Testis (tissue), 3 donors: Measurements from ENCODE around the gene TOLLIP. TPM values are rescaled to one million over a fixed set of nuclear protein-coding genes. Genes with fewer than 3 reads are reported as not detected.

Experiments used
- DNase-seq: peaks from one replicate; pipeline ENCODE4 v3.0.0-alpha.2; 2019
- H3K27ac ChIP-seq, 2 donors: fragments of 200-600 bp; sonication (generic); one replicate each; pipeline ENCODE4 v1.5.1; 2019
- H3K27me3 ChIP-seq: fragments of 200-600 bp; sonication (generic); one replicate; pipeline ENCODE4 v1.5.1; 2019
- H3K36me3 ChIP-seq: fragments of 200-600 bp; sonication (generic); one replicate; pipeline ENCODE4 v1.5.1; 2017; ENCODE audit warnings: low read depth; ENCODE audit errors: missing control alignments
- H3K4me1 ChIP-seq: fragments of 200-600 bp; sonication (generic); one replicate; pipeline ENCODE4 v1.5.1; 2019
- H3K4me3 ChIP-seq, 2 donors: fragments of 200-600 bp; sonication (generic); one replicate each; pipeline ENCODE4 v1.5.1; 2017 to 2019
- H3K9me3 ChIP-seq: fragments of 200-600 bp; sonication (generic); one replicate; pipeline ENCODE4 v1.5.1; 2017
- CTCF ChIP-seq, 3 experiments: fragments of 450-650 bp in 2 of 3; fragments of 200-600 bp in 1 of 3; sonication (generic) in 1 of 3; IDR thresholded peaks; one replicate each; pipeline ENCODE4 v1.5.1; 2016 to 2019; ENCODE audit warnings: antibody characterized with exemption in 3 of 3, mild to moderate bottlenecking in 2 of 3, moderate library complexity in 1 of 3
- POLR2A ChIP-seq: fragments of 450-650 bp; IDR thresholded peaks from one replicate; pipeline ENCODE4 v1.6.1; 2017; ENCODE audit warnings: antibody characterized with exemption, mild to moderate bottlenecking, moderate library complexity
- WGBS, 2 donors: methylation state at CpG; one replicate each; pipeline ENCODE4 v1.1.5; 2018; 5-methylcytosine and 5-hydroxymethylcytosine counted together
- intact Hi-C: fragments of 100-400 bp; cut with DNase I; formaldehyde crosslinking; loops from one replicate; pipeline ENCODE4 v1.15.1; 2023; ENCODE audit warnings: low total_unique reads
- polyA plus RNA-seq: library from polyadenylated mRNA; stranded (reverse); fragments of 350-450 nt; fragmentation: Illumina TruSeq; extraction: RNeasy Lipid Tissue Mini Kit (QIAGEN cat#74804); gene quantifications from one replicate; pipeline ENCODE4 v1.2.3, GENCODE V29; 2014; ENCODE audit warnings: low read depth, low replicate concordance; ENCODE audit not compliant: insufficient read depth
- total RNA-seq, 2 donors: library from RNA; depleted of rRNA; stranded (reverse); fragments of >200 nt; gene quantifications; one replicate each; pipeline ENCODE4 v1.2.3, GENCODE V29; 2016

TOLLIP gene
- total and polyA plus RNA-seq, 3 donors from 2014 or later: 185 to 220 (median 197) TPM

DNA sequence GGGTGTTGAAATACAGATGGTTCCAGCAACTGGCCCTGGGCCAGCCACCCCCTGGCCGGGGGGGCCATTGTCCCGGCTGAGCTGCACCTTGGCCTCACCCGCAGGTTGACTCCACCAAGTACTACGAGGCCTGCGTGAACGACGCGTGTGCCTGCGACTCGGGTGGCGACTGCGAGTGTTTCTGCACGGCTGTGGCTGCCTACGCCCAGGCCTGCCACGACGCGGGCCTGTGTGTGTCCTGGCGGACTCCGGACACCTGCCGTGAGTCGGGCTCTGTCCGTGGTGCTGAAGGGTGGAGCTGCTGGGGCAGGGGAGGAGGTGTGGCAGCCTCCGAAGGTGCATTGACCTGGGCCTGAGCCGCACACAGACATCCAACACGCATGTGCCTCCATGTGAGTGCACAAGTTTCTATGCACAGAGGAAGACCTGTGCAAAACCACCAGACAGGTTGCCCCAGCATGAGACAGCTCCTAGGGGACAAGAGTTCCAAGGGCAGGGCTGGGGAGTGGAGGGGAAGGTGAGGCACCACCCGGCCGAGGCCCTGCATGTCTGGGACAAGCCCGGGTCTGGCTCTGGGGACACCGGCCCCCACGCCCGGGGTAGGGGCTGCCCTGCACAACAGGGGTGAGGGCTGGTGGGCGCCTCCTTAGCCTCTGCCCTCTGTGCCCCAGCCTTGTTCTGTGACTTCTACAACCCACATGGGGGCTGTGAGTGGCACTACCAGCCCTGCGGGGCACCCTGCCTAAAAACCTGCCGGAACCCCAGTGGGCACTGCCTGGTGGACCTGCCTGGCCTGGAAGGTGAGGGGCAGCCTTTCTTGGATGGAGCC, 70.5 kb downstream of the TOLLIP start:
- Histone ChIP-seq H3K9me3 (no peaks in the 10 kb centered on the region), H3K27ac (no peak overlapping the region), H3K4me3 (no peak overlapping the region), H3K27me3 (no peaks in the 10 kb centered on the region), H3K36me3 (no peaks in the 10 kb centered on the region), H3K4me1 (no peaks in the 10 kb centered on the region)
- no peak for DNase-seq
- TF ChIP-seq POLR2A (no peak), CTCF (IDR thresholded peaks at IDR 0.05) (no peak)
- 69 to 81% methylated on average over 16 to 34 of the region's 34 CpGs for WGBS, 2 donors
- intact Hi-C loops: no loop called here

DNA sequence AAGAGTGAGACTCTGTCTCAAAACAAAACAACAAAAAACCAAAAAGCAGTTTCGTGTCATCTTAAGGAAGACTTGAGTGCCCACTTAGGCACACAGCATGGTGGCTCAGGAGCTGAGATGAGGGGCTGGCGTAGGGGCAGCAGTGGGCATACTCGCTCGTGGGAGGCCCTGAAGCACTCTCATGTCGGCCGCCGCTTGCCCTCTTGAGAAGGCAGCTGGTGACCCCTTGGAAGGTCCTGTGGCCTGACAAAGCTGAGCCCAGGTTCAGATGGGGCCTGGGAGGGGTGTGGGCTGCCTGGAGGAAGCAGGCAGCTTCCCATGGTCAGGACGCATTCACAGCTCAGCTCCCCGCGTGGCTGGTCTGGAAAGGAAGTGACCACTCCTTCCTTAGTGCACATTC, 71.6 kb downstream of the TOLLIP start:
- Histone ChIP-seq H3K4me1 (no peaks in the 10 kb centered on the region), H3K27ac (no peak overlapping the region), H3K4me3 (no peak overlapping the region), H3K36me3 (no peaks in the 10 kb centered on the region), H3K9me3 (no peaks in the 10 kb centered on the region), H3K27me3 (no peaks in the 10 kb centered on the region)
- 87 to 94% methylated on average over 5 to 10 of the region's 10 CpGs for WGBS, 2 donors
- intact Hi-C loops: no loop called here
- no peak for DNase-seq
- TF ChIP-seq POLR2A (no peak), CTCF (IDR thresholded peaks at IDR 0.05) (no peak)

- intact Hi-C loops: no loop called here
- DNase-seq: no peak
- no peak overlapping the region for H3K27ac ChIP-seq
- H3K4me1 ChIP-seq: no peaks in the 10 kb centered on the region
- no peaks in the 10 kb centered on the region for H3K27me3 ChIP-seq
- 90 to 91% methylated on average over 9 to 13 of the region's 13 CpGs for WGBS, 2 donors
- TF ChIP-seq POLR2A (no peak), CTCF (IDR thresholded peaks at IDR 0.05) (no peak)
- no peaks in the 10 kb centered on the region for H3K36me3 ChIP-seq
- H3K4me3 ChIP-seq: no peak overlapping the region
- H3K9me3 ChIP-seq: no peaks in the 10 kb centered on the region
Measured at GRCh38 chr11:1237128-1237580, 72.3 kb downstream of the TOLLIP start.

DNA sequence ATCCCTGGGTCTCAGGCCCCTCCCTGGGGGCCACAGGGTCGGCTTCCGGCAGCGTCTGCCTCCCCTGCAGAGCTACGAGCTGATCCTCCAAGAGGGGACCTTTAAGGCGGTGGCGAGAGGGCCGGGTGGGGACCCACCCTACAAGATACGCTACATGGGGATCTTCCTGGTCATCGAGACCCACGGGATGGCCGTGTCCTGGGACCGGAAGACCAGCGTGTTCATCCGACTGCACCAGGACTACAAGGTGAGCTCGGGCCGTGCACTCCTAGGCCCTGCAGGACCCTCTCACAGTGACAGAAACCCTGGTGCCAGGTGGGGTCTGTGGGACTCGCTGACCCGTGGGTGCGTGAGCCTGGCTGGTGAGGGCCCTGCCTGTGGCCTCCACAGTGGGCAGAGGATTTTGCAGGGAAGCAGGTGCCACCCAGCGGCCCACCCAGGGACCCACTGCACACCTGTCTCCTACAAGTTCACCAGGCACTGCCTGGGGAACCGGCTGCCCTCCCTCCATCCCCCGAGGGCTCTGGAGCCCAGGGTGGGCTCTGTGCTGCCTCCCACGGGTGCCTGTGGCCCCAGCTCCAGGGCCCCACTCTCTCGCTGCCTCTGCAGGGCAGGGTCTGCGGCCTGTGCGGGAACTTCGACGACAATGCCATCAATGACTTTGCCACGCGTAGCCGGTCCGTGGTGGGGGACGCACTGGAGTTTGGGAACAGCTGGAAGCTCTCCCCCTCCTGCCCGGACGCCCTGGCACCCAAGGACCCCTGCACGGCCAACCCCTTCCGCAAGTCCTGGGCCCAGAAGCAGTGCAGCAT, 72.9 kb downstream of the TOLLIP start:
- Histone ChIP-seq H3K36me3 (no peaks in the 10 kb centered on the region), H3K9me3 (no peaks in the 10 kb centered on the region), H3K4me1 (no peaks in the 10 kb centered on the region), H3K27me3 (no peaks in the 10 kb centered on the region), H3K4me3 (no peak overlapping the region), H3K27ac (no peak overlapping the region)
- no peak for DNase-seq
- WGBS, 2 donors: 90 to 94% methylated on average over 13 to 35 of the region's 37 CpGs
- TF ChIP-seq POLR2A (no peak), CTCF (IDR thresholded peaks at IDR 0.05) (no peak)
- intact Hi-C loops: no loop called here
